ENCODE measurements around the gene WNT11.

Gene WNT11

DNA sequence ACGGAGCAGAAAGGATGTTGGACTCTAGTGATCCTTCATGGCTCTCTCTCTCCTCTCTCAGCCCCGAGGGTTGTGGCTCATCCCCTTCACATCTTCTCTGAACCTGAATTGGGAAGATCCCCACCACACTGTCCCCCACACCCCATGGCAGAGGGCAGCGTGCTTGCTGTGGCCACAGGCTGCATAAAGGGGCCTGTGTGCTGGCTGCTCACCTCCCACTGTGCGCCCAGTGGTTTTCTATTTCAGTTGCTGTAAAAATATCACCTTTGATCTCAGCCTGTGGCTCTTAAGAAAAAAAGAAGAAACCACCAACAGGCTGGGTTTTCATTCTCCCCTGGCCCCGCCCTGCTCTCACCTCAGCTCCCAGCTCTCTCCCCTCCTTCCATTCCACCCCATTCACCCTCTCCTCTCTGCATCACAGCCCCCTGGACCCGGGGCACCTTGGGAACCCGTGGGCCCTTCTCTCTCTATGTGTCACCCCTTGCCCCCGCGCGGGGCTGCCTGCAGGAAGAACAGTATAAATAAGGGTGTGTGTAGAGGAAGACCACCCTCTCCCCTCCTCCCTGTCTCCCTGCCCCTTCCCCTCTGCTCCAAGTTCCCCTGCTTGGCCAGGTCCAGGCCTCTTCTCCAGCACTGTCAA is 25.8 kb upstream of the WNT11 start:
- Histone ChIP-seq H3K36me3 (ENCODE audit: control insufficient read depth in 2 of 2, insufficient read depth in 2 of 2, low read length in 2 of 2) (no peaks in the 10 kb centered on the region), H3K4me1 (ENCODE audit: control insufficient read depth in 2 of 2, insufficient read depth in 2 of 2, low read length in 2 of 2) (peaks cover 19 to 37% of the 10 kb centered on the region in 2 donors), H3K9me3 (ENCODE audit: control insufficient read depth in 2 of 2, low read length in 2 of 2) (no peaks in the 10 kb centered on the region), H3K4me3 (ENCODE audit: low read length in 2 of 2) (no peak overlapping the region), H3K27me3 (ENCODE audit: control insufficient read depth in 2 of 2, insufficient read depth in 2 of 2, low read length in 2 of 2) (no peaks in the 10 kb centered on the region), H3K9ac (ENCODE audit: low read depth in 1 of 2, low read length in 2 of 2) (no peak overlapping the region), H3K27ac (ENCODE audit: low read depth in 2 of 2, low read length in 2 of 2) (peak overlapping the region in 1 of 2 donors; percentile 9)

DNA sequence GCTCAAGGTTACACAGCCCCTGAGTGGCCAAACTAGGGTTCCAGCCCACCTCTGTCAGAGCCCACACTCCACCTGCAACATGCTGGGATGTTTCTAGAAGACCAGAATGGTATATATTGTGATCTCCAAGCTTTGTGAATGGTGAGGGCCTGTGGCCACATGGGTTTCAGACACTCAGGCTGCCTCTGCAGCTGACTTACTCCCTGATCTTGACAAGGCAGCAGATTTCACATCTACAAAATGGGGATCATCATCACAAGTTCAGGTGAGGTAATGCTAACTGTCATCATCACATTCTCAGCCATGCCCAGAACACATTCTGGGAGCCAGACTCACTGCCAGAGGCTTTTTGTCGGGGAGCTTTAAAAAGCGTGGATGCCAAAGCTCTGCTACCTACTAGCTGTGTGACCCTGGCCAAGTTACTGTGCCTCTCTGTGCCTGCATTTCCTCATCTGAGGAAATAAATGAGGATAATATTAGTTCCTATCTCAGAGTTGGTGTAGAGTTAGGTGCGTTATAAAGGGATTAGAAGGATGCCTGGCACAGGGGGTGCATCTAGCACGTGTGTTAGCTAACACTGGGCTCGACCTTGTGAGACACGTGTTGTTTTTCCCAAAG is 24.9 kb upstream of the WNT11 start:
- no peaks in the 10 kb centered on the region for H3K27me3 ChIP-seq (ENCODE audit: control insufficient read depth in 2 of 2, insufficient read depth in 2 of 2, low read length in 2 of 2)
- peaks cover 19 to 32% of the 10 kb centered on the region in 2 donors for H3K4me1 ChIP-seq (ENCODE audit: control insufficient read depth in 2 of 2, insufficient read depth in 2 of 2, low read length in 2 of 2)
- no peak overlapping the region for H3K27ac ChIP-seq (ENCODE audit: low read depth in 2 of 2, low read length in 2 of 2)
- H3K36me3 ChIP-seq (ENCODE audit: control insufficient read depth in 2 of 2, insufficient read depth in 2 of 2, low read length in 2 of 2): no peaks in the 10 kb centered on the region
- no peak overlapping the region for H3K4me3 ChIP-seq (ENCODE audit: low read length in 2 of 2)
- H3K9me3 ChIP-seq (ENCODE audit: control insufficient read depth in 2 of 2, low read length in 2 of 2): no peaks in the 10 kb centered on the region
- no peak overlapping the region for H3K9ac ChIP-seq (ENCODE audit: low read depth in 1 of 2, low read length in 2 of 2)

DNA sequence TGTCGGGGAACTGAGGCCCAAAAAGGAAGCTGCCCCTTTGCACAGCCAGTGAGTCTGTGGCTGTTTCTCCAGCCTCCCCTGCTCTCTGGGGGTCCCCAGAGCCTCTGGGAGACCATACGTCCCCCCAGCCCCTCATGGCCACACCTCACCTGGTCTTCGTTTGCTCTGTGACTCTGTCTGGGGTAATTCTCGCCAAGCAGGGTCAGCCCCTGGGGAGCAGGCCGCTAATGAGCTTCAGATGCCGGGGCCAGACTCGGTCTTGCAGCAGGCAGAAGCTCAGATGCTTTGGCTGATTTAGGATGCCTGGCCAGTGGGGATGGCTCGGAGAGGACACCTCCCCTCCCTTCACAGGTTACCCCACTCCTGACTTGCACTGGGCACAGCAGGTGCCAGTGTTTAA is 24.1 kb upstream of the WNT11 start:
- H3K9me3 ChIP-seq (ENCODE audit: control insufficient read depth in 2 of 2, low read length in 2 of 2): no peaks in the 10 kb centered on the region

DNA sequence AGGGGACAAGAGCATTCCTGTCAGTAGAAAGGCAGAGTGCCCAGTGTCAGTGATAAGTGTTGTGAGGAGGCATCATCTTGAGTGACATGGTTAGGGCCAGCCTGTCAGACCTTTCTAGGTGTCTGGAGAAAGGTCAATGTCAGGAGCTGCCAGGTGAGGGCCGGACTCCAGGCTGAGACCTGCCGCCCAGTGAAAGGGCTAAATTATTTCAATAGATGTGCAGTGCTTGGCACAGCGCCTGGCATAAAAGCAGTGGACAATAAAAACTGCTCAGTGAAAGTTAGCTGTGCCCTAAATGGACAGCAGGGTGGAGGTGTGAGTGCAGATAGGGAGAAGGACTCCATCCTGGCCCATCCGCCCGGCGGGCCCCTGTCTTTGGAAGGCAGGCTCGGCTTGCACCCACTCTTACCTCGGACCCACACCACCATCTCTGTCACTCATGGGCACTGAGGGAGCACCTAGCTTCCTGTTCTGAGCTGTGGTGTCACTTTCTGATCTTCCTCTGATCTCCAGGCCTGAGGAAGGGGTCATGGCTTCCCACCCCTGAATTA is 23.5 kb upstream of the WNT11 start:
- Histone ChIP-seq H3K9ac (ENCODE audit: low read depth in 1 of 2, low read length in 2 of 2) (no peak overlapping the region), H3K27me3 (ENCODE audit: control insufficient read depth in 2 of 2, insufficient read depth in 2 of 2, low read length in 2 of 2) (no peaks in the 10 kb centered on the region), H3K36me3 (ENCODE audit: control insufficient read depth in 2 of 2, insufficient read depth in 2 of 2, low read length in 2 of 2) (no peaks in the 10 kb centered on the region), H3K4me3 (ENCODE audit: low read length in 2 of 2) (no peak overlapping the region), H3K27ac (ENCODE audit: low read depth in 2 of 2, low read length in 2 of 2) (no peak overlapping the region), H3K4me1 (ENCODE audit: control insufficient read depth in 2 of 2, insufficient read depth in 2 of 2, low read length in 2 of 2) (peaks cover 19 to 24% of the 10 kb centered on the region in 2 donors), H3K9me3 (ENCODE audit: control insufficient read depth in 2 of 2, low read length in 2 of 2) (no peaks in the 10 kb centered on the region)

More for the DNA sequence above, 24.1 kb upstream of the WNT11 start:
- no peak overlapping the region for H3K27ac ChIP-seq (ENCODE audit: low read depth in 2 of 2, low read length in 2 of 2)
- H3K4me1 ChIP-seq (ENCODE audit: control insufficient read depth in 2 of 2, insufficient read depth in 2 of 2, low read length in 2 of 2): peaks cover 19 to 26% of the 10 kb centered on the region in 2 donors
- no peaks in the 10 kb centered on the region for H3K27me3 ChIP-seq (ENCODE audit: control insufficient read depth in 2 of 2, insufficient read depth in 2 of 2, low read length in 2 of 2)
- no peak overlapping the region for H3K4me3 ChIP-seq (ENCODE audit: low read length in 2 of 2)
- H3K9ac ChIP-seq (ENCODE audit: low read depth in 1 of 2, low read length in 2 of 2): no peak overlapping the region
- no peaks in the 10 kb centered on the region for H3K36me3 ChIP-seq (ENCODE audit: control insufficient read depth in 2 of 2, insufficient read depth in 2 of 2, low read length in 2 of 2)

DNA sequence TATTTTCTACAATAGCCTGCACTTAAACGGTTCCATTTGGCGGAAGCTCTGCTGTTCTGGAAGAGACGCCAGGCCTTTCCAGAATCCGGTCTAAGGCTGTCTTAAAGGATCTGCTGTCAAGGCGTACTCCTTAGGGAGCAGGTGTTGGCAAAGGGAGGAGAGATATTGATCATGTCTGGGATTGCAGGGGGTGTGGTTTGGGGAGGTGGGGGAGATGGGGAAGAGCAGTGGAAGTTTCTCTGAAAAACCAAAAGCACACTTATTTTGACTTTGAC is 22.5 kb upstream of the WNT11 start:
- H3K27ac ChIP-seq (ENCODE audit: low read depth in 2 of 2, low read length in 2 of 2): no peak overlapping the region
- H3K36me3 ChIP-seq (ENCODE audit: control insufficient read depth in 2 of 2, insufficient read depth in 2 of 2, low read length in 2 of 2): no peaks in the 10 kb centered on the region
- no peaks in the 10 kb centered on the region for H3K27me3 ChIP-seq (ENCODE audit: control insufficient read depth in 2 of 2, insufficient read depth in 2 of 2, low read length in 2 of 2)
- H3K4me1 ChIP-seq (ENCODE audit: control insufficient read depth in 2 of 2, insufficient read depth in 2 of 2, low read length in 2 of 2): peaks cover 11 to 15% of the 10 kb centered on the region in 2 donors
- no peak overlapping the region for H3K9ac ChIP-seq (ENCODE audit: low read depth in 1 of 2, low read length in 2 of 2)
- H3K4me3 ChIP-seq (ENCODE audit: low read length in 2 of 2): no peak overlapping the region
- no peaks in the 10 kb centered on the region for H3K9me3 ChIP-seq (ENCODE audit: control insufficient read depth in 2 of 2, low read length in 2 of 2)

DNA sequence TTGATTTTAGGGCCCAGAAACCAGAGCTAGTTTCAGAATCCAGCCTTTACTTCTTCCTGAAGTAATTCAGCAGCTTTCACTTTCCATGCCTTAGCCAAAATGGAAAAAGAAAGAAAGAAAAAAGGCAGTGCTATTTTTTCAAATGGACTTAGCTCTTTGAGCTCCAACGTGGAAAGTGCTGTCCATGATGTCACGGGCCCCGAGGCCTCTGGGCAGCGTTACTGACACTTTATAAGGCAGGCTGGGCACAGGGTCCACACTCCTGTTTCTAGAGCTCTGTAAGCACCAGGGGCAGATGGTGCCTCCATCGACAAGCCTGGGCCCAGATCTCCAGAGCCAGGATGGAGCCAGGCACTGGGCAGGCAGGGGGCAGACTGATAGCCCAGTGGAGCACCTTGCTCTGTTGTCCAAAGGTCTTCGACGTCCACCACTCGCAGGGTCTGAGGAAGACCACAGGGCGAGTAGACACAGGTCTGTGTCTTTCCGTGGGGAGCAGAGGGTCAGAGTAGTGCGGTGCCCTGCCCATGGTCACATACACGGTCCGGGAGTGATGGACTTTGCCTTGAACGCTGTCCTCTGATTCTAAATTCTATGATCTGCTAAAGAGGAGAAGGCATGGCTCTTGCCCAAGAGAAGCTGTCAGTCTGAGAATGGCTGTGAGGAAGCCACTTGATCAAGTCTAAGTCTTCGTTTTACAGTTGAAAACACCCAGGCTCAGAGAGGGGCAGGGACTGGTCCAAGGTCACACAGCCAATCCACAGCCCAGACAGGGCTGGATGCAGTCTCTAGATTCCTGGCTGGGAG is 22.0 kb upstream of the WNT11 start:
- Histone ChIP-seq H3K27me3 (ENCODE audit: control insufficient read depth in 2 of 2, insufficient read depth in 2 of 2, low read length in 2 of 2) (no peaks in the 10 kb centered on the region), H3K9me3 (ENCODE audit: control insufficient read depth in 2 of 2, low read length in 2 of 2) (no peaks in the 10 kb centered on the region), H3K9ac (ENCODE audit: low read depth in 1 of 2, low read length in 2 of 2) (no peak overlapping the region), H3K27ac (ENCODE audit: low read depth in 2 of 2, low read length in 2 of 2) (no peak overlapping the region), H3K4me3 (ENCODE audit: low read length in 2 of 2) (no peak overlapping the region), H3K36me3 (ENCODE audit: control insufficient read depth in 2 of 2, insufficient read depth in 2 of 2, low read length in 2 of 2) (no peaks in the 10 kb centered on the region), H3K4me1 (ENCODE audit: control insufficient read depth in 2 of 2, insufficient read depth in 2 of 2, low read length in 2 of 2) (peaks cover 10 to 13% of the 10 kb centered on the region in 2 donors)

DNA sequence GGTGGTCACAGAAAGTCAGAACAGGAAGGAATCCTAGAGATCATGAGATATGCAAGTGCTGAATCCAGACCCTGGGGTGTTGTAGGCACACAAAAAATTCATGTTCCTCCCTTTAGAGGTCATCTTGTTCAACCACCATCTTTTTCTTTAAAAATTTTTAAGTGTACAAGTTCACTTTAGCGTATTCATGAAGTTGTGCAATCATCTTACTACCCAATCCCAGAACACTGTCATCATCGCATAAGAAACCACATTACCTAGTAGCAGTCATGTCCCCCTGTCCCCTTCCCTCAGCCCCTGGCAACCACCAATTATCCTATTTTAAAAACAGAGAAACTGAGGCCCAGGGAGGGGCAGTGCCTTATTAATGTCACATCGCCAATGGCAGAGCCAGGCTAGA is 20.3 kb upstream of the WNT11 start:
- H3K4me1 ChIP-seq (ENCODE audit: control insufficient read depth in 2 of 2, insufficient read depth in 2 of 2, low read length in 2 of 2): peaks cover 1 to 7% of the 10 kb centered on the region in 2 donors
- H3K27ac ChIP-seq (ENCODE audit: low read depth in 2 of 2, low read length in 2 of 2): no peak overlapping the region
- H3K36me3 ChIP-seq (ENCODE audit: control insufficient read depth in 2 of 2, insufficient read depth in 2 of 2, low read length in 2 of 2): no peaks in the 10 kb centered on the region
- H3K9me3 ChIP-seq (ENCODE audit: control insufficient read depth in 2 of 2, low read length in 2 of 2): no peaks in the 10 kb centered on the region
- H3K4me3 ChIP-seq (ENCODE audit: low read length in 2 of 2): no peak overlapping the region
- no peaks in the 10 kb centered on the region for H3K27me3 ChIP-seq (ENCODE audit: control insufficient read depth in 2 of 2, insufficient read depth in 2 of 2, low read length in 2 of 2)
- no peak overlapping the region for H3K9ac ChIP-seq (ENCODE audit: low read depth in 1 of 2, low read length in 2 of 2)

DNA sequence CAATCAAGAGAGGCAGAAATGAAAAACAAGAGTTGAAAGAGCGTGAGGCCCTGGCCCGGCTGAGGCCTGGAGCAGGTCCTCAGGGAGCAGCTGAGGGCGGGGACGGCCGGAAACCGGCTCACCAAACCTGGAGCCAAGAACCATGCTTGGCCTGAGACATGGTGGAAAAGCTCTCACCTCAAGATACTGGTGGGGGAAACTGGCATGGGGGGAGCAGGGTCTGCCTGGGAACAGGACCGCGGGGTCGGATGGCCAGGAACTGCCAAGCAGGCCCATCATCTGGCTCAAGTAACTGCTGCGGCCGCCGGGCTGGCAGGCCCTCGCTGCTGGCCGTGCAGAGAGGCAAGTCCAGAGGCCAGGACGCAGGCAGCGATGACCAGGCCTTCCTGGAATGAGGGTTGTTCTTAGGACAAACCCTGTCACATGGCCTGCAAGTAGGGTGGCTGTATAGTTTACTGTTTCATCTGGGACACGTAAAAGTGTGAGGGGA is 18.9 kb upstream of the WNT11 start:
- H3K9me3 ChIP-seq (ENCODE audit: control insufficient read depth in 2 of 2, low read length in 2 of 2): no peaks in the 10 kb centered on the region
- no peak overlapping the region for H3K4me3 ChIP-seq (ENCODE audit: low read length in 2 of 2)
- no peak overlapping the region for H3K9ac ChIP-seq (ENCODE audit: low read depth in 1 of 2, low read length in 2 of 2)
- no peak overlapping the region for H3K27ac ChIP-seq (ENCODE audit: low read depth in 2 of 2, low read length in 2 of 2)
- H3K36me3 ChIP-seq (ENCODE audit: control insufficient read depth in 2 of 2, insufficient read depth in 2 of 2, low read length in 2 of 2): no peaks in the 10 kb centered on the region
- peaks cover 0 to 4% of the 10 kb centered on the region in 2 donors for H3K4me1 ChIP-seq (ENCODE audit: control insufficient read depth in 2 of 2, insufficient read depth in 2 of 2, low read length in 2 of 2)
- peaks cover 0 to 1% of the 10 kb centered on the region in 2 donors for H3K27me3 ChIP-seq (ENCODE audit: control insufficient read depth in 2 of 2, insufficient read depth in 2 of 2, low read length in 2 of 2)

DNA sequence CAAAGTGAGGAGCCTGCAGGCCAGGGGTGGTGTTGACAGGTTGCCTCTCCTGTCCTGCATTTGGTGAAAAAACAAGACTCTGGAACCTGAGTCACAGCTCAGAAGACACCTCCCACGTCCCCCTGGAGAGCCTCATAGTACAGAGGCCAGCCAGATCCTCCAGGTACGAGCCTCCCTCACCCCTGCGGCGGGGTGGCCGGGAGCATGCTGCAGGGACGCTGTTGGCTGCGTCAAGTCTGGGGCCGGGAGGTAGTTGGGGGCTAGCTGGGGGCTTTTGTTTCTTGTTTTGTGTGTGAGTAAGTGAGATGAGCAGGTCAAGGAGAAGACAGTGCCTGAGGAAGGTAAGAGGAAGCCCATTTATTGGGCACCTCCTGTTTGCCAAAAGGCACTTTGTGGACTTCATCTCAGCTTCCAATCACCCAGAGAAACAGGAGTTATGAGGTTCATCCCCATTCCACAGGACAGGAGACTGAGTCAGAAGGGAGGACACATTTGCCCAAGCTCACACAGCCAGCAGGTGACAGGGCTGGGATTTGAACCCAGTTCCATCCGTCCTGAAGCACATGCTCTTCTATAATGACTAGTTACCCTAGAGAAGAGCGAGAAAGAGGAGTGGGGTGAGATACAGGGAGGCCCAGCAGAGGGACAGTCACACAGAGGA is 18.3 kb upstream of the WNT11 start:
- Histone ChIP-seq H3K9ac (ENCODE audit: low read depth in 1 of 2, low read length in 2 of 2) (no peak overlapping the region), H3K36me3 (ENCODE audit: control insufficient read depth in 2 of 2, insufficient read depth in 2 of 2, low read length in 2 of 2) (no peaks in the 10 kb centered on the region), H3K4me1 (ENCODE audit: control insufficient read depth in 2 of 2, insufficient read depth in 2 of 2, low read length in 2 of 2) (peaks cover 0 to 4% of the 10 kb centered on the region in 2 donors), H3K27ac (ENCODE audit: low read depth in 2 of 2, low read length in 2 of 2) (no peak overlapping the region), H3K9me3 (ENCODE audit: control insufficient read depth in 2 of 2, low read length in 2 of 2) (no peaks in the 10 kb centered on the region), H3K4me3 (ENCODE audit: low read length in 2 of 2) (no peak overlapping the region), H3K27me3 (ENCODE audit: control insufficient read depth in 2 of 2, insufficient read depth in 2 of 2, low read length in 2 of 2) (peaks cover 3% of the 10 kb centered on the region in 2 donors)
